Measurements from ENCODE around the gene MAP2K6. TPM values are rescaled to one million over a fixed set of nuclear protein-coding genes. Genes with fewer than 3 reads are reported as not detected.
A peak's percentile ranks its signal among the peaks of the same experiment; 100 is the strongest.

Gene MAP2K6
- total RNA-seq, 2 donors from 2014 or later = 59.0 to 83.3 TPM

GRCh38 chr17:69390795-69391501, 23.5 kb upstream of the MAP2K6 start:
- Histone ChIP-seq H3K36me3 (no peaks in the 10 kb centered on the region), H3K27ac (peak overlapping the region; percentile 55), H3K4me1 (no peaks in the 10 kb centered on the region), H3K9ac (ENCODE audit: low read depth in 2 of 2, low read length in 2 of 2) (peak overlapping the region in 1 of 2 donors; percentile 3), H3K9me3 (no peaks in the 10 kb centered on the region), H3K4me3 (peak overlapping the region; percentile 4), H3K27me3 (no peaks in the 10 kb centered on the region)
- TF ChIP-seq, protein P1, sequence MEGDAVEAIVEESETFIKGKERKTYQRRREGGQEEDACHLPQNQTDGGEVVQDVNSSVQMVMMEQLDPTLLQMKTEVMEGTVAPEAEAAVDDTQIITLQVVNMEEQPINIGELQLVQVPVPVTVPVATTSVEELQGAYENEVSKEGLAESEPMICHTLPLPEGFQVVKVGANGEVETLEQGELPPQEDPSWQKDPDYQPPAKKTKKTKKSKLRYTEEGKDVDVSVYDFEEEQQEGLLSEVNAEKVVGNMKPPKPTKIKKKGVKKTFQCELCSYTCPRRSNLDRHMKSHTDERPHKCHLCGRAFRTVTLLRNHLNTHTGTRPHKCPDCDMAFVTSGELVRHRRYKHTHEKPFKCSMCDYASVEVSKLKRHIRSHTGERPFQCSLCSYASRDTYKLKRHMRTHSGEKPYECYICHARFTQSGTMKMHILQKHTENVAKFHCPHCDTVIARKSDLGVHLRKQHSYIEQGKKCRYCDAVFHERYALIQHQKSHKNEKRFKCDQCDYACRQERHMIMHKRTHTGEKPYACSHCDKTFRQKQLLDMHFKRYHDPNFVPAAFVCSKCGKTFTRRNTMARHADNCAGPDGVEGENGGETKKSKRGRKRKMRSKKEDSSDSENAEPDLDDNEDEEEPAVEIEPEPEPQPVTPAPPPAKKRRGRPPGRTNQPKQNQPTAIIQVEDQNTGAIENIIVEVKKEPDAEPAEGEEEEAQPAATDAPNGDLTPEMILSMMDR (IDR thresholded peaks at IDR 0.05) = no peak
- DNase-seq = peak; percentile 28
- intact Hi-C loops (cut with DNase I) = loop anchor here (5.0 kb wide), 1 partner anchor 44 kb away; no protein-coding TSS in a partner anchor

DNA sequence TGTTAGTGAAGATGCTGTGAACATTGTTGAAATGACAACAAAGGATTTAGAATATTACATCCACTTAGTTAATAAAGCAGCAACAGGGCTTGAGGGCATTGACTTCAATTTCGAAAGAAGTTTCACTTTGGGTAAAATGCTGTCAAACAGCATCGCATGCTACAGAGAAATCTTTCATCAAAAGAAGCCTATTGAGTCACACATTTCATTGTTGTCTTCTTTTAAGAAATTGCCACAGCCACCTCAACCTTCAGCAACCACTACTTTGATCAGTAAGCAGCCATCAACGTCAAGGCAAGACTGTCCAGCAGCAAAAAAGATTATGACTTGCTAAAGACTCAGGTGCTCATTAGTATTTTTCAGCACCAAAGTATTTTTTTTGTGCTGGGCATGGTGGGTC, 13.2 kb upstream of the MAP2K6 start:
- intact Hi-C loops (cut with DNase I) = no loop called here
- Histone ChIP-seq H3K4me3 (no peak overlapping the region), H3K27ac (no peak overlapping the region), H3K9me3 (no peaks in the 10 kb centered on the region), H3K27me3 (no peaks in the 10 kb centered on the region), H3K9ac (ENCODE audit: low read depth in 2 of 2, low read length in 2 of 2) (no peak overlapping the region), H3K36me3 (no peaks in the 10 kb centered on the region), H3K4me1 (no peaks in the 10 kb centered on the region)
- TF ChIP-seq, protein P1 (IDR thresholded peaks at IDR 0.05) = no peak
- no peak for DNase-seq

GRCh38 chr17:69402052-69402451, 12.4 kb upstream of the MAP2K6 start:
- DNase-seq = no peak
- Histone ChIP-seq H3K27me3 (no peaks in the 10 kb centered on the region), H3K4me3 (no peak overlapping the region), H3K4me1 (no peaks in the 10 kb centered on the region), H3K36me3 (no peaks in the 10 kb centered on the region), H3K9ac (ENCODE audit: low read depth in 2 of 2, low read length in 2 of 2) (no peak overlapping the region), H3K27ac (no peak overlapping the region), H3K9me3 (no peaks in the 10 kb centered on the region)
- intact Hi-C loops (cut with DNase I) = no loop called here
- TF ChIP-seq, protein P1 (IDR thresholded peaks at IDR 0.05) = no peak

DNA sequence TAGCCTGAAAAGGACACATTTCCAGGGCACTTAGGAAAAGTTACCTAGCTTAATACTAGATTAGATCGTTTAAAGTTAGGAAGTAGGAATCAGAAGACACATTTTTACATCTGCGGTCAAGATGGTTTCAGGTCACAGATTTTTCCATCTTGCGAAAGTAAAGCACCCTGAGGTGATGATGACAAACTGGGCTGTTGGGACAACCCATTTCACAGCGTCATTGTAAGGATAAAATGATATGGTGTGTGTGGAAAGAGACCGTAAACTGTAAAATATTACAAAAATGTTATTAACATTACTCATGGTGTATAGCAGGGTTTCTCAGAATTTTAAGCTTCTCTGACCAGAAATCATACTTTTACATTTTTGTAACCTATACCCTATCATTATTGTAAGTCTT, 10.1 kb upstream of the MAP2K6 start:
- H3K9me3 ChIP-seq = no peaks in the 10 kb centered on the region
- H3K9ac ChIP-seq (ENCODE audit: low read depth in 2 of 2, low read length in 2 of 2) = no peak overlapping the region
- TF ChIP-seq, protein P1 (IDR thresholded peaks at IDR 0.05) = no peak
- no peaks in the 10 kb centered on the region for H3K36me3 ChIP-seq
- intact Hi-C loops (cut with DNase I) = no loop called here
- no peaks in the 10 kb centered on the region for H3K4me1 ChIP-seq
- DNase-seq = no peak
- no peaks in the 10 kb centered on the region for H3K27me3 ChIP-seq
- H3K4me3 ChIP-seq = no peak overlapping the region
- H3K27ac ChIP-seq = no peak overlapping the region

- Histone ChIP-seq H3K9me3 (no peaks in the 10 kb centered on the region), H3K4me3 (no peak overlapping the region), H3K27me3 (no peaks in the 10 kb centered on the region), H3K27ac (no peak overlapping the region), H3K4me1 (no peaks in the 10 kb centered on the region), H3K9ac (ENCODE audit: low read depth in 2 of 2, low read length in 2 of 2) (no peak overlapping the region), H3K36me3 (no peaks in the 10 kb centered on the region)
- no peak for DNase-seq
- intact Hi-C loops (cut with DNase I) = no loop called here
- TF ChIP-seq, protein P1 (IDR thresholded peaks at IDR 0.05) = no peak
These were observed 9.4 kb upstream of the MAP2K6 start for GRCh38 chr17:69405096-69405495.

Measured in colonic mucosa (tissue), 4 donors.